Measurements from ENCODE around the gene SPAG16. TPM values are rescaled to one million over a fixed set of nuclear protein-coding genes. Genes with fewer than 3 reads are reported as not detected.

Gene SPAG16
- total RNA-seq, 2 donors from 2014 or later = 27.1 to 29.2 TPM

GRCh38 chr2:214376618-214377285 lies 1092.5 kb downstream of the SPAG16 start:
- intact Hi-C loops (cut with DNase I) = no loop called here
- WGBS = 72% methylated on average over 7 of the region's 7 CpGs
- Histone ChIP-seq H3K36me3 (no peaks in the 10 kb centered on the region), H3K4me1 (replicated peaks) (peaks cover 8% of the 10 kb centered on the region), H3K4me3 (no peak overlapping the region), H3K27me3 (replicated peaks; ENCODE audit: insufficient read depth) (no peaks in the 10 kb centered on the region), H3K27ac (no peak overlapping the region), H3K9me3 (no peaks in the 10 kb centered on the region)
- no peak for DNase-seq (ENCODE audit: low spot score)
- TF ChIP-seq, protein P1, sequence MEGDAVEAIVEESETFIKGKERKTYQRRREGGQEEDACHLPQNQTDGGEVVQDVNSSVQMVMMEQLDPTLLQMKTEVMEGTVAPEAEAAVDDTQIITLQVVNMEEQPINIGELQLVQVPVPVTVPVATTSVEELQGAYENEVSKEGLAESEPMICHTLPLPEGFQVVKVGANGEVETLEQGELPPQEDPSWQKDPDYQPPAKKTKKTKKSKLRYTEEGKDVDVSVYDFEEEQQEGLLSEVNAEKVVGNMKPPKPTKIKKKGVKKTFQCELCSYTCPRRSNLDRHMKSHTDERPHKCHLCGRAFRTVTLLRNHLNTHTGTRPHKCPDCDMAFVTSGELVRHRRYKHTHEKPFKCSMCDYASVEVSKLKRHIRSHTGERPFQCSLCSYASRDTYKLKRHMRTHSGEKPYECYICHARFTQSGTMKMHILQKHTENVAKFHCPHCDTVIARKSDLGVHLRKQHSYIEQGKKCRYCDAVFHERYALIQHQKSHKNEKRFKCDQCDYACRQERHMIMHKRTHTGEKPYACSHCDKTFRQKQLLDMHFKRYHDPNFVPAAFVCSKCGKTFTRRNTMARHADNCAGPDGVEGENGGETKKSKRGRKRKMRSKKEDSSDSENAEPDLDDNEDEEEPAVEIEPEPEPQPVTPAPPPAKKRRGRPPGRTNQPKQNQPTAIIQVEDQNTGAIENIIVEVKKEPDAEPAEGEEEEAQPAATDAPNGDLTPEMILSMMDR (IDR thresholded peaks at IDR 0.05) = no peak
- TF ChIP-seq POLR2A (IDR thresholded peaks at IDR 0.05) = no peak
- no peak for TF ChIP-seq POLR2AphosphoS5 (IDR thresholded peaks at IDR 0.05)

- WGBS = 90% methylated on average over 5 of the region's 5 CpGs
- TF ChIP-seq, protein P1 (IDR thresholded peaks at IDR 0.05) = no peak
- TF ChIP-seq POLR2AphosphoS5 (IDR thresholded peaks at IDR 0.05) (no peak), POLR2A (IDR thresholded peaks at IDR 0.05) (no peak)
- intact Hi-C loops (cut with DNase I) = no loop called here
Observed at GRCh38 chr2:214377286-214377624, 1093.0 kb downstream of the SPAG16 start.

DNA sequence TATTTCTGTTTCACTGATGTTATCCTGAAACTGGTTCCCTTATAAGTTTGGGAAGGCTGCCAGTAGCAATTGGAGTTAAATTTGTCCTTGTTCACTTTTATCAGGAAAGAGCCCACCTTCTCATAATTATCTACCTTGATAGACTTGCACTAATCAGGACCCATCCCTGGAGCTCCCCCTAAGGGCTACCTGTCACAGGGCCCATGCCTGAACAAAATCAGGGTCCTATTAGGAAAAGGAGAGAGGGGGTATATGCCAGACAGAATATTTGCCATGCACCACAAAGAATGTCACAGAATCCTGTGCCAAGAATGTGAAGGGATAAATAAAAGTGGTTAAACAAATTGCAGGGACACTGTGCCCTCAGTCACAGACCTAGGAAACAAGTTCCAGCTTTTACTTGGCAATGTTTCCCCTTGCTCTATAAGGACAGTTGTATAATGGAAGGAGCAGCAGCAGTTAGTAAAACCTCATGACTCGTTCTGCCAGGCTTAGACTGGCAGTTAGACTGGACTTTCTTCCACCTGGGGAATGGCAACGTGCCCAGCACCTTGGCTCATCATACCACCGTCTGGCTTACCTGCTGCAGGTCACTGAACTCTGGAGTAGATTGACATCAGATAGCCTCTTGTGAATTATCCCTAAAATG lies 1094.3 kb downstream of the SPAG16 start:
- Histone ChIP-seq H3K27me3 (replicated peaks; ENCODE audit: insufficient read depth) (no peaks in the 10 kb centered on the region), H3K4me1 (replicated peaks) (peaks cover 8% of the 10 kb centered on the region), H3K4me3 (no peak overlapping the region), H3K27ac (peak overlapping the region in 1 of 2 donors; percentile 18), H3K9me3 (no peaks in the 10 kb centered on the region), H3K36me3 (no peaks in the 10 kb centered on the region)
- intact Hi-C loops (cut with DNase I) = no loop called here
- TF ChIP-seq POLR2A (IDR thresholded peaks at IDR 0.05) = no peak
- TF ChIP-seq POLR2AphosphoS5 (IDR thresholded peaks at IDR 0.05) = peak; percentile 89
- TF ChIP-seq, protein P1 (IDR thresholded peaks at IDR 0.05) = peak in 1 of 4 experiments; percentile 13
- WGBS = 23% methylated on average over 3 of the region's 3 CpGs
- peak; percentile 90 for DNase-seq (ENCODE audit: low spot score)

More at GRCh38 chr2:214377286-214377624, 1093.0 kb downstream of the SPAG16 start:
- Histone ChIP-seq H3K27me3 (replicated peaks; ENCODE audit: insufficient read depth) (no peaks in the 10 kb centered on the region), H3K4me1 (replicated peaks) (peaks cover 8% of the 10 kb centered on the region), H3K27ac (no peak overlapping the region), H3K9me3 (no peaks in the 10 kb centered on the region), H3K4me3 (no peak overlapping the region), H3K36me3 (no peaks in the 10 kb centered on the region)
- no peak for DNase-seq (ENCODE audit: low spot score)

DNA sequence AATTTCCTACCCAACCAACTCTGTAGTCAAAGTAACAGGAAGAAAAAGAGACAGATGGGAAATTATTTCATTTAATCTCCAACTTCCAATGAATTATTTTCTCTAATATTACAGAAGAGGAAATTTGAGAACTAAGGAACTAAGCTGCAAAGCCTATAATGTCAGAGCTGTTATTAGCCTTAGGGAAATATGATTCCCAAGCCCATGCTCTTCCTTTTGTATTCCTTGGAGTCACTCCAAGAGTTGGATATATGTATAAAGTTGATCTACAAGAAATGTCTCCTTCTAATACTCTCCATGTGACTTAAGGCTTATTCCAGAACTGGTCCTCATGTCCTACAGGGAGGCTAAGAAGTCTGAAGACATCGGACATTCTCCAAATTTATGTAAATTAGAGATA lies 1095.0 kb downstream of the SPAG16 start:
- no peak overlapping the region for H3K4me3 ChIP-seq
- no peaks in the 10 kb centered on the region for H3K36me3 ChIP-seq
- H3K9me3 ChIP-seq = no peaks in the 10 kb centered on the region
- intact Hi-C loops (cut with DNase I) = no loop called here
- WGBS = 66% methylated on average over 1 of the region's 1 CpG
- DNase-seq (ENCODE audit: low spot score) = no peak
- H3K27me3 ChIP-seq (replicated peaks; ENCODE audit: insufficient read depth) = no peaks in the 10 kb centered on the region
- peaks cover 8% of the 10 kb centered on the region for H3K4me1 ChIP-seq (replicated peaks)
- TF ChIP-seq POLR2AphosphoS5 (IDR thresholded peaks at IDR 0.05) (no peak), POLR2A (IDR thresholded peaks at IDR 0.05) (no peak)
- TF ChIP-seq, protein P1 (IDR thresholded peaks at IDR 0.05) = no peak
- peak overlapping the region in 1 of 2 donors; percentile 18 for H3K27ac ChIP-seq

DNA sequence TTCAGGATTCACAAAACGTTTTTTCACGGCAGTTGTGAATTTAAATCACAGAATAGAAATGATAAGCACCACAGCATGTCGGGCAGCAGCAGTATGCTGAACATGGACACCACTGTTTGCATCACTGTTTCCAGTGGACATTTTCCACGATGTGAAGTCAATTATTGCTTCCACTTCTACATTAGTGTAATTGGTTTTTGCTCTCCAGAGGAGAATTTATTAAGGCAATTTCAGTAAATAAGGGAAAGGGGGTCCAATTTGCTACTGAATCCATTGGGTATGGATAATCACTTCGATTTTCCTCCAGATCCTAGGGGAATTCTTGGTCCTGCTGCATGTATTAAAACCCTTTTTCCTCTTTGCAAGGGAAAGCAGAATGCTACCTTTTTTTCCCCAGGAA lies 1096.4 kb downstream of the SPAG16 start:
- Histone ChIP-seq H3K9me3 (no peaks in the 10 kb centered on the region), H3K4me1 (replicated peaks) (peaks cover 8% of the 10 kb centered on the region), H3K4me3 (no peak overlapping the region), H3K27ac (no peak overlapping the region), H3K36me3 (no peaks in the 10 kb centered on the region), H3K27me3 (replicated peaks; ENCODE audit: insufficient read depth) (no peaks in the 10 kb centered on the region)
- TF ChIP-seq POLR2A (IDR thresholded peaks at IDR 0.05) (no peak), POLR2AphosphoS5 (IDR thresholded peaks at IDR 0.05) (no peak)
- TF ChIP-seq, protein P1 (IDR thresholded peaks at IDR 0.05) = no peak
- intact Hi-C loops (cut with DNase I) = no loop called here
- 83% methylated on average over 5 of the region's 5 CpGs for whole genome bisulfite sequencing
- DNase-seq (ENCODE audit: low spot score) = no peak

All from prostate gland (tissue), 2 donors.